T-helper 1 cell treated with Interleukin-12 subunit alpha and Interleukin-12 subunit beta and Interleukin-4 antibody, amounts not matched to agents 30 μg/mL and 1 μg/mL, for 36 hours (primary cell): ENCODE results near the gene LPP.

ENCODE experiments used
- H3K27ac Mint-ChIP-seq: one replicate; pipeline ENCODE4 v1.8.0; 2021; ENCODE audit warnings: mild to moderate bottlenecking, mixed read lengths
- H3K27me3 Mint-ChIP-seq: one replicate; pipeline ENCODE4 v1.8.0; 2021; ENCODE audit warnings: low read depth, mixed read lengths
- H3K36me3 Mint-ChIP-seq: one replicate; pipeline ENCODE4 v1.8.0; 2021; ENCODE audit warnings: low read depth, mixed read lengths
- H3K4me1 Mint-ChIP-seq: one replicate; pipeline ENCODE4 v1.8.0; 2021; ENCODE audit warnings: low read depth, mixed read lengths
- H3K4me3 Mint-ChIP-seq: one replicate; pipeline ENCODE4 v1.8.0; 2021; ENCODE audit warnings: mild to moderate bottlenecking, moderate library complexity, mixed read lengths
- H3K9me3 Mint-ChIP-seq: one replicate; pipeline ENCODE4 v1.8.0; 2021; ENCODE audit warnings: mixed read lengths

Gene LPP

GRCh38 chr3:188558343-188559071 is 404.6 kb downstream of the LPP start:
- Mint-ChIP-seq H3K9me3 (no peaks in the 10 kb centered on the region), H3K4me3 (no peak overlapping the region), H3K27me3 (no peaks in the 10 kb centered on the region), H3K4me1 (peaks cover 16% of the 10 kb centered on the region), H3K27ac (no peak overlapping the region), H3K36me3 (peaks cover 2% of the 10 kb centered on the region)

GRCh38 chr3:188559072-188559429 is 405.1 kb downstream of the LPP start:
- Mint-ChIP-seq H3K9me3 (no peaks in the 10 kb centered on the region), H3K27me3 (no peaks in the 10 kb centered on the region), H3K36me3 (peaks cover 2% of the 10 kb centered on the region), H3K27ac (no peak overlapping the region), H3K4me1 (peaks cover 12% of the 10 kb centered on the region), H3K4me3 (no peak overlapping the region)

GRCh38 chr3:188559856-188560255 is 405.9 kb downstream of the LPP start:
- H3K27me3 Mint-ChIP-seq: no peaks in the 10 kb centered on the region
- H3K4me3 Mint-ChIP-seq: no peak overlapping the region
- H3K4me1 Mint-ChIP-seq: peaks cover 12% of the 10 kb centered on the region
- no peaks in the 10 kb centered on the region for H3K9me3 Mint-ChIP-seq
- H3K27ac Mint-ChIP-seq: no peak overlapping the region
- H3K36me3 Mint-ChIP-seq: peaks cover 2% of the 10 kb centered on the region

GRCh38 chr3:188562144-188562543 is 408.2 kb downstream of the LPP start:
- H3K36me3 Mint-ChIP-seq: peaks cover under 1% of the 10 kb centered on the region
- no peak overlapping the region for H3K4me3 Mint-ChIP-seq
- H3K9me3 Mint-ChIP-seq: no peaks in the 10 kb centered on the region
- H3K4me1 Mint-ChIP-seq: peaks cover 12% of the 10 kb centered on the region
- no peak overlapping the region for H3K27ac Mint-ChIP-seq
- no peaks in the 10 kb centered on the region for H3K27me3 Mint-ChIP-seq

- H3K36me3 Mint-ChIP-seq: no peaks in the 10 kb centered on the region
- H3K4me3 Mint-ChIP-seq: no peak overlapping the region
- no peaks in the 10 kb centered on the region for H3K27me3 Mint-ChIP-seq
- no peaks in the 10 kb centered on the region for H3K9me3 Mint-ChIP-seq
- no peak overlapping the region for H3K27ac Mint-ChIP-seq
- H3K4me1 Mint-ChIP-seq: peaks cover 3% of the 10 kb centered on the region
Measured at GRCh38 chr3:188567478-188568195, 413.7 kb downstream of the LPP start.

- Mint-ChIP-seq H3K9me3 (no peaks in the 10 kb centered on the region), H3K4me3 (no peak overlapping the region), H3K4me1 (peaks cover 3% of the 10 kb centered on the region), H3K27ac (no peak overlapping the region), H3K27me3 (no peaks in the 10 kb centered on the region), H3K36me3 (no peaks in the 10 kb centered on the region)
Measured at GRCh38 chr3:188568736-188569135, 414.8 kb downstream of the LPP start.

GRCh38 chr3:188571531-188572095 is 417.7 kb downstream of the LPP start:
- H3K27ac Mint-ChIP-seq: no peak overlapping the region
- H3K27me3 Mint-ChIP-seq: no peaks in the 10 kb centered on the region
- H3K36me3 Mint-ChIP-seq: no peaks in the 10 kb centered on the region
- H3K9me3 Mint-ChIP-seq: no peaks in the 10 kb centered on the region
- H3K4me3 Mint-ChIP-seq: no peak overlapping the region
- peaks cover 3% of the 10 kb centered on the region for H3K4me1 Mint-ChIP-seq

- H3K9me3 Mint-ChIP-seq: no peaks in the 10 kb centered on the region
- no peaks in the 10 kb centered on the region for H3K27me3 Mint-ChIP-seq
- H3K36me3 Mint-ChIP-seq: no peaks in the 10 kb centered on the region
- H3K27ac Mint-ChIP-seq: no peak overlapping the region
- H3K4me3 Mint-ChIP-seq: no peak overlapping the region
- H3K4me1 Mint-ChIP-seq: peaks cover 3% of the 10 kb centered on the region
Measured at GRCh38 chr3:188573291-188573940, 419.5 kb downstream of the LPP start.

- Mint-ChIP-seq H3K27ac (no peak overlapping the region), H3K27me3 (no peaks in the 10 kb centered on the region), H3K9me3 (no peaks in the 10 kb centered on the region), H3K36me3 (no peaks in the 10 kb centered on the region), H3K4me3 (no peak overlapping the region), H3K4me1 (no peaks in the 10 kb centered on the region)
Measured at GRCh38 chr3:188573956-188574355, 420.0 kb downstream of the LPP start.

GRCh38 chr3:188574885-188575284 is 420.9 kb downstream of the LPP start:
- Mint-ChIP-seq H3K9me3 (no peaks in the 10 kb centered on the region), H3K4me1 (no peaks in the 10 kb centered on the region), H3K4me3 (no peak overlapping the region), H3K27ac (no peak overlapping the region), H3K27me3 (no peaks in the 10 kb centered on the region), H3K36me3 (no peaks in the 10 kb centered on the region)

GRCh38 chr3:188575501-188575900 is 421.5 kb downstream of the LPP start:
- H3K4me1 Mint-ChIP-seq: no peaks in the 10 kb centered on the region
- H3K27me3 Mint-ChIP-seq: no peaks in the 10 kb centered on the region
- H3K36me3 Mint-ChIP-seq: no peaks in the 10 kb centered on the region
- H3K4me3 Mint-ChIP-seq: no peak overlapping the region
- no peak overlapping the region for H3K27ac Mint-ChIP-seq
- H3K9me3 Mint-ChIP-seq: no peaks in the 10 kb centered on the region

GRCh38 chr3:188577539-188577938 is 423.6 kb downstream of the LPP start:
- Mint-ChIP-seq H3K4me3 (no peak overlapping the region), H3K27ac (no peak overlapping the region), H3K9me3 (no peaks in the 10 kb centered on the region), H3K4me1 (no peaks in the 10 kb centered on the region), H3K27me3 (no peaks in the 10 kb centered on the region), H3K36me3 (no peaks in the 10 kb centered on the region)

- Mint-ChIP-seq H3K4me3 (no peak overlapping the region), H3K4me1 (no peaks in the 10 kb centered on the region), H3K27ac (no peak overlapping the region), H3K27me3 (no peaks in the 10 kb centered on the region), H3K9me3 (no peaks in the 10 kb centered on the region), H3K36me3 (no peaks in the 10 kb centered on the region)
Measured at GRCh38 chr3:188578576-188579363, 424.8 kb downstream of the LPP start.

GRCh38 chr3:188580223-188580622 is 426.3 kb downstream of the LPP start:
- Mint-ChIP-seq H3K4me1 (peaks cover 8% of the 10 kb centered on the region), H3K9me3 (no peaks in the 10 kb centered on the region), H3K36me3 (peaks cover 2% of the 10 kb centered on the region), H3K27me3 (no peaks in the 10 kb centered on the region), H3K4me3 (no peak overlapping the region), H3K27ac (no peak overlapping the region)
